HFFc6 (cell line): ENCODE data around the gene GLIPR2. TPM values are rescaled to one million over a fixed set of nuclear protein-coding genes. Genes with fewer than 3 reads are reported as not detected.

ENCODE experiments used
- DNase-seq: peaks from one replicate; pipeline ENCODE4 v3.0.0-alpha.2; 2018
- H3K27ac Mint-ChIP-seq: 2 replicates; pipeline ENCODE4 v1.8.0; 2020; ENCODE audit warnings: mild to moderate bottlenecking, mixed read lengths
- H3K27me3 Mint-ChIP-seq: 2 replicates; pipeline ENCODE4 v1.8.0; 2021; ENCODE audit warnings: mild to moderate bottlenecking, moderate library complexity, mixed read lengths; ENCODE audit not compliant: insufficient read depth
- H3K36me3 Mint-ChIP-seq: 2 replicates; pipeline ENCODE4 v1.8.0; 2021; ENCODE audit warnings: low read depth, mixed read lengths
- H3K4me1 Mint-ChIP-seq: 2 replicates; pipeline ENCODE4 v1.8.0; 2020; ENCODE audit warnings: low read depth, mixed read lengths
- H3K4me3 Mint-ChIP-seq: 2 replicates; pipeline ENCODE4 v1.8.0; 2020; ENCODE audit warnings: mild to moderate bottlenecking, moderate library complexity, mixed read lengths
- H3K9me3 Mint-ChIP-seq: 2 replicates; pipeline ENCODE4 v1.8.0; 2020; ENCODE audit warnings: mild to moderate bottlenecking, mixed read lengths
- total RNA-seq, 6 experiments: library from RNA; stranded (reverse); fragmentation: NEBNext Ultra II Directional; extraction: Animal tissue kit (Norgen Biotek cat#: 25700); gene quantifications; 2 replicates in 1 of 6; 3 replicates in 5 of 6; pipeline ENCODE4 v1.2.3, GENCODE V29; 2021
- TF ChIP-seq, protein P1 (sequence below): fragments of 200-600 bp; sonication (generic); IDR thresholded peaks from 2 replicates; pipeline ENCODE4 v1.5.0; 2021; ENCODE audit warnings: antibody characterized with exemption, mild to moderate bottlenecking

GLIPR2 gene
- total RNA-seq, 6 experiments from 2014 or later = 18.1 to 24.7 (median 23.4) TPM

DNA sequence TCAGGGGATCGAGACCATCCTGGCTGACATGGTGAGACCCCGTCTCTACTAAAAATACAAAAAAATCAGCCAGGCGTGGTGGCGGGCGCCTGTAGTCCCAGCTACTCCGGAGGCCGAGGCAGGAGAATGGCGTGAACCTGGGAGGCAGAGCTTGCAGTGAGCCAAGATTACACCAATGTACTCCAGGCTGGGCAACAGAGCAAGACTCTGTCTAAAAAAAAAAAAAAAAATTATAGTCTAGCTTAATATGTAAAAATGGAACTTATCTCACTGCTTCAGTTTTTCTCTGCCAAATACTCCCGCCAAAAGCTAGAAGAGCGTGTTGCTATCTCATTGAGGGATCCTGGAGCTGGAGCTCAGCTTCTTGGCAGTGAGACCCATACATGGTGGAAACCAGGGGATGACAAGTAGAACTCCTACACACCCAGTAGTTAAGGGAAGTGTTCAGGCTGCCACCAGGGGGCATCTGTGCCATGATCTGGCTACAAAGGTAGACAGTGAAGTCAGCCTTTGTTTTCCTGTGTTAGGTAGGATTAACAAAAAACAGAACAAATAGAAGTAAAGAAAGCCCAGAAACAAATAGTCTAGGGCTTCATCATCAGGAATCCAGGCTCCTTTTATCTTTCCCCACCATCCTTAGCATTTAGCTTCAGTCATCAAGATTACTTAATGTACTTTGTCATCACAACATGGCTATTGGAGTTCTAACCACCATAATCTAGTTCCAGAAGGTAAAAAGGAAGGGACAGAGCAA lies 33.6 kb upstream of the GLIPR2 start:
- TF ChIP-seq, protein P1, sequence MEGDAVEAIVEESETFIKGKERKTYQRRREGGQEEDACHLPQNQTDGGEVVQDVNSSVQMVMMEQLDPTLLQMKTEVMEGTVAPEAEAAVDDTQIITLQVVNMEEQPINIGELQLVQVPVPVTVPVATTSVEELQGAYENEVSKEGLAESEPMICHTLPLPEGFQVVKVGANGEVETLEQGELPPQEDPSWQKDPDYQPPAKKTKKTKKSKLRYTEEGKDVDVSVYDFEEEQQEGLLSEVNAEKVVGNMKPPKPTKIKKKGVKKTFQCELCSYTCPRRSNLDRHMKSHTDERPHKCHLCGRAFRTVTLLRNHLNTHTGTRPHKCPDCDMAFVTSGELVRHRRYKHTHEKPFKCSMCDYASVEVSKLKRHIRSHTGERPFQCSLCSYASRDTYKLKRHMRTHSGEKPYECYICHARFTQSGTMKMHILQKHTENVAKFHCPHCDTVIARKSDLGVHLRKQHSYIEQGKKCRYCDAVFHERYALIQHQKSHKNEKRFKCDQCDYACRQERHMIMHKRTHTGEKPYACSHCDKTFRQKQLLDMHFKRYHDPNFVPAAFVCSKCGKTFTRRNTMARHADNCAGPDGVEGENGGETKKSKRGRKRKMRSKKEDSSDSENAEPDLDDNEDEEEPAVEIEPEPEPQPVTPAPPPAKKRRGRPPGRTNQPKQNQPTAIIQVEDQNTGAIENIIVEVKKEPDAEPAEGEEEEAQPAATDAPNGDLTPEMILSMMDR = peak; percentile 87
- Mint-ChIP-seq H3K27ac (peak overlapping the region; percentile 99), H3K27me3 (peaks cover 2% of the 10 kb centered on the region; the same call in 1 of the 2 replicates), H3K4me1 (peaks cover 66% of the 10 kb centered on the region), H3K4me3 (peak overlapping the region; percentile 74), H3K36me3 (peaks cover 31% of the 10 kb centered on the region), H3K9me3 (no peaks in the 10 kb centered on the region)
- peak; percentile 69 for DNase-seq

DNA sequence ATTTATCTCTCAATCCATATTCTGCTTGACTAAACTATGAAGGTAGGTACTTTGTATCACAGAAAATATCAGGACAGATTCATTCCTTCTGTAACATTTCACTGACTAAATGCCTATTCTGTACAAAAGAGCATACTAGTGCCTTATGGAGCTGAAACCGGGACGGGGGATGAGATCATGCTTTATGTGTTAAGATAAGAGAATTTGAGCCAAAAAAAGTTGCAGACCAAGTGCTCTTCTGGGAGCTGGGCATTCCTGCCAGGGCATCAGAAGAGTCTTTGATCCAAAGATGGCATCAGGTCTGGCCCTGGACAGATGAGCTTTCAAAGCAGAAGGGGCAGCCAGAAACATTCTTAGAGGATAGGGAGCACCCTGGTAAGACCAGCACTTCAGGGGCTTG lies 27.5 kb upstream of the GLIPR2 start:
- no peaks in the 10 kb centered on the region for H3K27me3 Mint-ChIP-seq
- H3K36me3 Mint-ChIP-seq = peaks cover 42% of the 10 kb centered on the region
- H3K9me3 Mint-ChIP-seq = no peaks in the 10 kb centered on the region
- no peak overlapping the region for H3K4me3 Mint-ChIP-seq
- DNase-seq = no peak
- TF ChIP-seq, protein P1 = no peak
- H3K27ac Mint-ChIP-seq = peak overlapping the region; percentile 63; the same call in 1 of the 2 replicates
- H3K4me1 Mint-ChIP-seq = peaks cover 7% of the 10 kb centered on the region

DNA sequence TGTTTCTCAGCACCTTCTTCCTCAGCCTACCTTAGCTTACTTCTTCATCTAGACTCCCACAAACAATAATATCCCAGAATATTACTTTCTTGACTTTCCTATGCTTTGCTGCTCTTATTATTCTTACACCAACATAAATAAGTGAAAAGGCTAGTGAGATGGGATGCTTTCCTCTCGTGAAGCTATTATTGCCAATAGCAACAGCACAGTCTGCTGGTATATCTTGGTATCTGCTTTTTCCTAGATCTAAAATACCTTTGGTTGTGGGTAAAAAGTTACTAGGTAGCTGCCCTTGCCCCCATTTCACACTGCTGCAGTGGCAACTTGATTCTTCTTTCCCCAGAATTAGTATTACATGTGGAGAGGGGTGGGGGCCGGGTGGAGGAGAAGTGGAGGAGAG lies 26.1 kb upstream of the GLIPR2 start:
- no peaks in the 10 kb centered on the region; the same call in 1 of the 2 replicates for H3K4me1 Mint-ChIP-seq
- no peak overlapping the region for H3K27ac Mint-ChIP-seq
- TF ChIP-seq, protein P1 = peak; percentile 26; the same call in 1 of the 2 replicates
- no peak for DNase-seq
- no peak overlapping the region for H3K4me3 Mint-ChIP-seq
- no peaks in the 10 kb centered on the region; the same call in 1 of the 2 replicates for H3K27me3 Mint-ChIP-seq
- H3K9me3 Mint-ChIP-seq = no peaks in the 10 kb centered on the region
- peaks cover 36% of the 10 kb centered on the region for H3K36me3 Mint-ChIP-seq

DNA sequence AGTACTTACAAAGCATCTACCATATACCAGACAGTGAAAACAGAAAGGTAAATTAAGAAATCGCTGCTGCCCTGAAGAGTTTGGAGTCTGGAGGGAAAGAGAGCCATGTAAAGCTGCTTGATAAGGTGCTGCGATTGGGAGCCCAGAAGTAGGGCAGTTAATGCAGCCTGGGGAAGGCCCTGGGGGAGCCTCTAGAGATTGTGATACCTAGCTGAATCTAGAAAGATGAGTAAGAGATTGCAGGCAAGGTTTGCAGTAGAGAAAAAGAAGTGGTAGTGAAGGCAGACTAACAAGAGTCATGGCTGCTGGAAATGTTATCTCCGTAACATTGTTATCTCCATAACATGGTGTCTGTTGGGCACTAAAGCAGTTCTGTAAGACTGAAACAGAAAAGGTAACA lies 24.0 kb upstream of the GLIPR2 start:
- TF ChIP-seq, protein P1 = no peak
- Mint-ChIP-seq H3K9me3 (no peaks in the 10 kb centered on the region), H3K4me3 (no peak overlapping the region), H3K27me3 (peaks cover 4% of the 10 kb centered on the region; the same call in 1 of the 2 replicates), H3K36me3 (peaks cover 48% of the 10 kb centered on the region), H3K4me1 (peaks cover 12% of the 10 kb centered on the region), H3K27ac (no peak overlapping the region)
- DNase-seq = no peak

DNA sequence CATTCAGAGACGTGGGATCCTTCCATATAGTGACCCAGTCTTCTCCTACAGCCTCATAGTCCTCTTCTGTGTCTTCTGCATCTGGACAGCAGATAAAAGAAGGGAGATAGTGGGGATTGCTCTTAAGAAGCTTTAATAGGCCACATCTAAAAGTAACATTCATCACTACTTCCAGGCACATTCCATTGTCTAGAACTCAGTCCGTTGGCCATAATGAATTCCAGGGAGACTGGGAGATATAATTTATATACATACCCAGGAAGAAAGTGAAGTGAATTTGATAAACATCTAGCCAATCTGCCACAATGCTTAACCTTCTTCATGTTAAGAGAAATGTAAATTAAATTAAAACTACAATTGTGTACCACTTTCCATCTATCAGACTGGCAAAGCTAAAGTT lies 22.5 kb upstream of the GLIPR2 start:
- Mint-ChIP-seq H3K9me3 (no peaks in the 10 kb centered on the region), H3K4me3 (no peak overlapping the region), H3K27me3 (peaks cover 4% of the 10 kb centered on the region; the same call in 1 of the 2 replicates), H3K27ac (no peak overlapping the region), H3K36me3 (peaks cover 50% of the 10 kb centered on the region), H3K4me1 (peaks cover 23% of the 10 kb centered on the region)
- no peak for DNase-seq
- TF ChIP-seq, protein P1 = no peak
